ENCODE measurements around the gene SPARC.

DNA sequence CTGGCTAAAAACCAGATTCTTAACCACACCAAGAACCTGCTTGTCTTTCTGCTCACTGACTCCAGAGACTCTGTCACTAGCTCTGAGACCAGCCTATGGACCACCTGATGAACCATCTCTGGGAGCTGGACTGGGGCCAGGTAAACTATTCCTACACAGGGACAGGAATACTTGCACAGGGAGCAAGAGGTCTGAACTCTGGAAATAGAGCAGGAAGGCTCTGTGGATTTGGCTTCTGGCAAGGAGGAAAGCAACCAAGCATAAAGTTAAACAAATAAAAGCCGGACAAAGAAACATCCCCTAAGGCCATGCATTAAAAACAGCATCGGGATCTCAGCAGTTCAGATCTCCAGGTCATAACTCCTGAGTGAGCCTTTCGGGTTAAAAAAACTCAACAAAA lies 5.6 kb upstream of the SPARC start:
- TF ChIP-seq GATA2 (IDR thresholded peaks at IDR 0.05; ENCODE audit: low read depth, low read length) (no peak), GATA3 (IDR thresholded peaks at IDR 0.05; ENCODE audit: low read depth, low read length) (no peak)

Data from SH-SY5Y (cell line).